ENCODE results near the gene ACR. TPM values are rescaled to one million over a fixed set of nuclear protein-coding genes. Genes with fewer than 3 reads are reported as not detected.

The ACR gene
- total RNA-seq, 1 donor: not detected

GRCh38 chr22:50708474-50708873, 29.5 kb upstream of the ACR start:
- no peak for TF ChIP-seq CTCF (IDR thresholded peaks at IDR 0.05; ENCODE audit: insufficient read depth, low read length)
- no peak for DNase-seq (ENCODE audit: low read depth)

GRCh38 chr22:50708996-50709395, 29.0 kb upstream of the ACR start:
- DNase-seq (ENCODE audit: low read depth): no peak
- no peak overlapping the region for H3K4me3 ChIP-seq (ENCODE audit: low read depth, low read length)
- no peak for TF ChIP-seq CTCF (IDR thresholded peaks at IDR 0.05; ENCODE audit: insufficient read depth, low read length)

More at GRCh38 chr22:50708474-50708873, 29.5 kb upstream of the ACR start:
- H3K4me3 ChIP-seq (ENCODE audit: low read depth, low read length): no peak overlapping the region

GRCh38 chr22:50710221-50710620, 27.8 kb upstream of the ACR start:
- TF ChIP-seq CTCF (IDR thresholded peaks at IDR 0.05; ENCODE audit: insufficient read depth, low read length): no peak
- no peak overlapping the region for H3K4me3 ChIP-seq (ENCODE audit: low read depth, low read length)
- DNase-seq (ENCODE audit: low read depth): no peak

GRCh38 chr22:50710886-50711285, 27.1 kb upstream of the ACR start:
- no peak for TF ChIP-seq CTCF (IDR thresholded peaks at IDR 0.05; ENCODE audit: insufficient read depth, low read length)
- no peak overlapping the region for H3K4me3 ChIP-seq (ENCODE audit: low read depth, low read length)
- DNase-seq (ENCODE audit: low read depth): no peak

- no peak for DNase-seq (ENCODE audit: low read depth)
- no peak for TF ChIP-seq CTCF (IDR thresholded peaks at IDR 0.05; ENCODE audit: insufficient read depth, low read length)
- H3K4me3 ChIP-seq (ENCODE audit: low read depth, low read length): no peak overlapping the region
These were observed 26.3 kb upstream of the ACR start for GRCh38 chr22:50711446-50712340.

GRCh38 chr22:50712341-50713007, 25.5 kb upstream of the ACR start:
- H3K4me3 ChIP-seq (ENCODE audit: low read depth, low read length): no peak overlapping the region
- no peak for TF ChIP-seq CTCF (IDR thresholded peaks at IDR 0.05; ENCODE audit: insufficient read depth, low read length)
- no peak for DNase-seq (ENCODE audit: low read depth)
